ENCODE measurements around the gene TMEM132C. TPM values are rescaled to one million over a fixed set of nuclear protein-coding genes. Genes with fewer than 3 reads are reported as not detected.

The TMEM132C gene
- total RNA-seq, 2 experiments from 2014 or later, result not detected

DNA sequence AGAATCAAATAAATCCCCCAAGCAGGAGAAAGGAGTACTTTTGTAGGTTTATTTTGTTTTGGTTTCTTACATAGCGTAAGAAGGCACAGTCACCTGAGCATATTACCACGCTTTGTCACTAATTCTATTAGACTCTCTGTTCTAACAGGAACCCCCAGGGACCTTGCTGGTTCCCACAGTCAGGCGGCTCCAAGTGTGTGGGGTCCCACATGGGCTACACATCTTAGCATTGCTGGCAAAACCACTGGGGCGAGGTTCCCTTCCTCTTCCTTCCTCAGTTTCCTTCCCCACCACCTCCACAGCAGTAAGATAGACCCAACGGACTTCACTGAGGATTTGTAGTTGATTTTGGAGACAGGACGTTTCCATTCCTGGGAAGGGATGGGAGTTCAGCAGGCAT is 49.1 kb downstream of the TMEM132C start:
- TF ChIP-seq, protein P1, sequence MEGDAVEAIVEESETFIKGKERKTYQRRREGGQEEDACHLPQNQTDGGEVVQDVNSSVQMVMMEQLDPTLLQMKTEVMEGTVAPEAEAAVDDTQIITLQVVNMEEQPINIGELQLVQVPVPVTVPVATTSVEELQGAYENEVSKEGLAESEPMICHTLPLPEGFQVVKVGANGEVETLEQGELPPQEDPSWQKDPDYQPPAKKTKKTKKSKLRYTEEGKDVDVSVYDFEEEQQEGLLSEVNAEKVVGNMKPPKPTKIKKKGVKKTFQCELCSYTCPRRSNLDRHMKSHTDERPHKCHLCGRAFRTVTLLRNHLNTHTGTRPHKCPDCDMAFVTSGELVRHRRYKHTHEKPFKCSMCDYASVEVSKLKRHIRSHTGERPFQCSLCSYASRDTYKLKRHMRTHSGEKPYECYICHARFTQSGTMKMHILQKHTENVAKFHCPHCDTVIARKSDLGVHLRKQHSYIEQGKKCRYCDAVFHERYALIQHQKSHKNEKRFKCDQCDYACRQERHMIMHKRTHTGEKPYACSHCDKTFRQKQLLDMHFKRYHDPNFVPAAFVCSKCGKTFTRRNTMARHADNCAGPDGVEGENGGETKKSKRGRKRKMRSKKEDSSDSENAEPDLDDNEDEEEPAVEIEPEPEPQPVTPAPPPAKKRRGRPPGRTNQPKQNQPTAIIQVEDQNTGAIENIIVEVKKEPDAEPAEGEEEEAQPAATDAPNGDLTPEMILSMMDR (IDR thresholded peaks at IDR 0.05), result no peak
- CTCF ChIA-PET, result no interaction called here
- intact Hi-C loops (cut with micrococcal nuclease), result no loop called here
- Mint-ChIP-seq H3K4me3 (no peak overlapping the region), H3K36me3 (ENCODE audit: low read depth) (no peaks in the 10 kb centered on the region), H3K4me1 (ENCODE audit: low read depth) (no peaks in the 10 kb centered on the region), H3K27me3 (peaks cover 3% of the 10 kb centered on the region), H3K9me3 (peaks cover 4% of the 10 kb centered on the region), H3K27ac (no peak overlapping the region)
- POLR2A ChIA-PET, result no interaction called here
- ATAC-seq (no peak), DNase-seq (no peak)

DNA sequence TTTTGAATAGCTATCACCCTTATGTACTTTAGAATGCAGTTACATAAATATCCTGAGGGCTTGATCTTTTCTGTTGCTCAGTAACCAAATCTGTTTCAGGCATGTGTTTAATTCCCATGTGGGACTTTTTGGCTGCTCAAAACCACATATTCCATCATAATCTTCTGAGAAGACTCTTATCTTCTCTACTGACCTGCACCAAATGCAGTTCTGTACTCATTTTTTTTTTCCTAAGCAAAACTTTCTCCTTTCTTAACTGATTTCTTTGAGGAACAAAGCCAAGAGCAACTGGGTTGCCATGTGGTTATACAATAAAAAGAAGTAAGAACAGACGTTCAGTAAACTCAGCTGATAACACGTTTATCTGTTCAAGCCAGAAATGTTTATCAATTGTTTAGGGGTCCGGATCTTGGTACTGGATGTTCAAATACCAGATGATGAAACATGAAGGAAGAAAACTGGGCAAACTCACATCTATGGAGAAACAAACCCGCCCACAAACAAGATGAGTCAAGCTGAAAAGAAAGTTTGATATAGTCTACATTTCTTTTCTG is 50.1 kb downstream of the TMEM132C start:
- POLR2A ChIA-PET, result no interaction called here
- Mint-ChIP-seq H3K4me3 (no peak overlapping the region), H3K9me3 (peaks cover 3% of the 10 kb centered on the region), H3K36me3 (ENCODE audit: low read depth) (no peaks in the 10 kb centered on the region), H3K27me3 (peaks cover 3% of the 10 kb centered on the region), H3K4me1 (ENCODE audit: low read depth) (no peaks in the 10 kb centered on the region), H3K27ac (no peak overlapping the region)
- no peak for DNase-seq
- CTCF ChIA-PET, result no interaction called here
- TF ChIP-seq, protein P1 (IDR thresholded peaks at IDR 0.05), result no peak
- intact Hi-C loops (cut with micrococcal nuclease), result no loop called here
- ATAC-seq, result no peak

DNA sequence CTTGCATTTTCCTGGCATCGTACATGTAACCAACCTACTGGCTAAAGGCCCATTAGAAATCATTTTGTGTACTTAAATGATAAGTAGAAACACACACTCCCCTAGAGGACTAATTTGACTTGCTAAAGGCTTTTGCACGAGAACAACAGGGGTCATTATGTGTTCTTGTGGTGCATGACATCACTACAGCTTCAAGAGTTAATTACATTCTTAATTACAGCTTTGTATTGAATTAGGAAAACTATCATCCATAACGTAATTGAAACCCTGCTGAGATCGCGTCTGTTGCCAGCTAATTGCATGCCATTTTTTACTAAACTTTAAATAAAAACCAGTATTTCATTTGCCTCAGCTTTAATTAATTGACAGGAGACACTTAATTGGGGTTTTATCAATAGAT is 51.4 kb downstream of the TMEM132C start:
- peaks cover 3% of the 10 kb centered on the region for H3K27me3 Mint-ChIP-seq
- TF ChIP-seq, protein P1 (IDR thresholded peaks at IDR 0.05), result no peak
- POLR2A ChIA-PET, result no interaction called here
- peaks cover 3% of the 10 kb centered on the region for H3K9me3 Mint-ChIP-seq
- no peak overlapping the region for H3K4me3 Mint-ChIP-seq
- H3K4me1 Mint-ChIP-seq (ENCODE audit: low read depth), result no peaks in the 10 kb centered on the region
- DNase-seq (no peak), ATAC-seq (no peak)
- no peaks in the 10 kb centered on the region for H3K36me3 Mint-ChIP-seq (ENCODE audit: low read depth)
- no peak overlapping the region for H3K27ac Mint-ChIP-seq
- intact Hi-C loops (cut with micrococcal nuclease), result no loop called here
- CTCF ChIA-PET, result no interaction called here

DNA sequence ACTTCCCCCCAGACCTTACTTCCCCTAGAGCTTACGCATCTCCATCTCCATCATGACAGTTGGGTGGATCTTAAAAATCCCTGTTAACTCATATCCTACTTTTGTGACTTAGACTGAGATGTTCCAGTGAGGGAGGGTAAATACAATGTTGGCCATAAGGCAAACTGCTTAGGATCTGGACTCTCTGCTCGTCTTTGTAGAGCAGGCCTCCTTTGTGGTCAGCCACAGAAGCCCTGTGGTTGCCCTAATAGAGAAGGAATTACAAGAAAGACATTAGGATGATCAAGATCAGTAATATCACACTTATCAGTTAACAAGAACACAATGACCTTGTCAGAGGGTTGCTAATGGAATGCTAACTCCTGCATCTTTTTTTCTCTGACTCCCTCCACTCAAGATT is 52.0 kb downstream of the TMEM132C start:
- POLR2A ChIA-PET, result no interaction called here
- Mint-ChIP-seq H3K9me3 (peaks cover 3% of the 10 kb centered on the region), H3K27ac (no peak overlapping the region), H3K4me1 (ENCODE audit: low read depth) (no peaks in the 10 kb centered on the region), H3K27me3 (peaks cover 3% of the 10 kb centered on the region), H3K4me3 (no peak overlapping the region), H3K36me3 (ENCODE audit: low read depth) (no peaks in the 10 kb centered on the region)
- DNase-seq, result no peak
- ATAC-seq, result no peak
- CTCF ChIA-PET, result no interaction called here
- TF ChIP-seq, protein P1 (IDR thresholded peaks at IDR 0.05), result no peak
- intact Hi-C loops (cut with micrococcal nuclease), result no loop called here

DNA sequence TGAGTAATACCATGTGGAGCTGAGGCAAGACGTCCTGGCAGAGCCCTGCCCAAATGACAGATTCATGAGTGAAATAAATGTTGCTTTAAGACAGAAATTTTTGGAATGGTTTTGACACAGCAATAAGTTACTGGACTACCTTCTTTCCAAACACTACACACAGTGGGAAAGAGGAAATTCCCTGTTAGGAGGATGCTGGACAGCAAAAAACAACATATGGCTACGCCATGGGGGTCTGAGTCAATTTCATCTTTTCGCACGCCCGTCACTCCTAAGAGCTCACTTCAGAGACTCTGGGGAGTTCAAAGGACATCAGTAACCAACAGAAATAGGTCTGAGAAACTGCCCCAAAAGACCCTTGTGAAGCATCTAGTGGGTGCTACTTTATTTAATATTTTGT is 55.4 kb downstream of the TMEM132C start:
- DNase-seq (no peak), ATAC-seq (no peak)
- H3K36me3 Mint-ChIP-seq (ENCODE audit: low read depth), result no peaks in the 10 kb centered on the region
- no peaks in the 10 kb centered on the region for H3K4me1 Mint-ChIP-seq (ENCODE audit: low read depth)
- intact Hi-C loops (cut with micrococcal nuclease), result no loop called here
- no peak overlapping the region for H3K27ac Mint-ChIP-seq
- H3K9me3 Mint-ChIP-seq, result peaks cover 3% of the 10 kb centered on the region
- TF ChIP-seq, protein P1 (IDR thresholded peaks at IDR 0.05), result no peak
- H3K27me3 Mint-ChIP-seq, result peaks cover 3% of the 10 kb centered on the region
- no peak overlapping the region for H3K4me3 Mint-ChIP-seq
- ChIA-PET CTCF (no interaction called here), POLR2A (no interaction called here)

All from activated CD8-positive, alpha-beta T cell treated with anti-CD3 and anti-CD28 coated beads for 36 hours (primary cell).